Measurements from ENCODE around the gene MGST3.
A peak's percentile ranks its signal among the peaks of the same experiment; 100 is the strongest.
"Not testable (repeated sequence)": the region's sequence is repeated elsewhere in the genome, so short reads cannot be mapped to it uniquely, and the experiment has no call there.

Gene MGST3

DNA sequence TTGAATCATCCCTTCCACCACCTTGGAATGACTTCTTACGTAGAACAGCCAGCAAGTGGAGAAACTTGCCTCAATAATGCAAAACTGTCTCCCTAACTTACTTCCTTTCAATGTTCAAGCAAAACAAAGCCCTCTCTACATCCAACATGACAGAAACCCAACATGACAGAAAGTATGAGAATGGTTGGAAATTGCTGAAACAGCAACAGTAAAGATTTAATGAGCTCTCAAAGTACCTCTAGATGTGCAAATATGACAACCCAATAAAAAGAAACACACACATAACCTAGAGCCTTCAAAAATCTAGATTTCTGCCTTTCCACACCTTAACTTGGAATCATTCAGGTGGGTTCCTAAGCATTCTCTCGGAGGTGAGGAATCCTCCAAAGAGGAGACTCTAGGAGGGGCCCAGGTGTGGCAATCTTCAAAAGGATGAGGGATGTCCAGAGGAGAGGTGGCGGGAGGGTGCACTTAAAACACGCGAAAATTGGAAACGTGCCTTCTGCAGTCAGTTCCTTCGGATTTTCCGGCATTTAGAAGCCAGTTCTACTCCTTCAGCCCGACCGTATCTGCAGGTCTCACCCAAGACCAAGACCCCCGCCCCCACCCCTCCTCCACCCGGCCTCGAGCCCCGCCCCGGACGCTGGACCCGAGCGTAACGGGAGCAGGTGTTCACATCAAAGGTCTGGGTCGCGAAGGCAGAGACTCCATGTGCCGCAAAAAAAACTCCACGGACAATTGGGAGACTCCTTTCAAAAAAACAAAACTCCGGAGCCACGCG lies 996 bp upstream of the MGST3 start:
- DNase-seq (ENCODE audit: low read depth): no peak

DNA sequence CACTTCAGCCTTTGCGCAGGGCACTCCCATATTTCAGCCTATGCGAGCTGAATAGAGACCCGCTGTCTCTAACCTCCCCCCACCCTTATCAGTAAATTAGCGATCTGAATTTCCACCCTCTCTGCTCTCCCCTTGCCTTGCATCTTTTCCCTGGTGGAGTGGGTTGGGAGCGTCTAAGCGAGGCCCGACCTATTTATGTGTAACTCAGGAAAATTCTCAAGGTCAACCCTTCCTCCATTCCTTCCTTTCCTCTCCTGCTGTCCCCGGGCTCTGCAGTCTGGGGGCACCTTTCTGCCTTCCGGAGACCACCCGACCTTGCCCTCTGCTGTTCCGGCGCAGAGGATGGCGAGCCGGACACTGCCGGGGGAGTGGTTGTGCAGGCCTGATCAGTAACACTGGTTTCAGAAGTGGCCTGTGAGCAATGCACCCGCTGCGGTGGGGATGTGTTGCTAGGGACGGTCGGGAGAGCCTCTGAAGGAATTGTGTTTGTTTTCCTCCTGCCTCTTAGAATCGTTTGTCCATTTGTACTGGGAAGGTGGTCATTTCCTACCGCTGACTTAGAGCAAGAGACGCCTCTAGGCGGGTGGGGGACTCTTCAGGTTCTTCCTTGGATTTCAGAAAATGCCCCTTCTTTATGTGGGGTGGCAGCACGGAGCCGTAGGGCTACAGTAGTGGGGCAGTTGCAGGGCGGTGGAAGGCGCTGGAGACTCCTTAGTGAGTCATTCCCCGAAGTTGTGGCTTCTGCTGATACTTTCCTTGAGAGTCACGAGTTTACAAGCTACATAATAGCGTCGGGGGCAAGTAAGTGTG lies 513 bp downstream of the MGST3 start:
- DNase-seq (ENCODE audit: low read depth): peak; percentile 13

DNA sequence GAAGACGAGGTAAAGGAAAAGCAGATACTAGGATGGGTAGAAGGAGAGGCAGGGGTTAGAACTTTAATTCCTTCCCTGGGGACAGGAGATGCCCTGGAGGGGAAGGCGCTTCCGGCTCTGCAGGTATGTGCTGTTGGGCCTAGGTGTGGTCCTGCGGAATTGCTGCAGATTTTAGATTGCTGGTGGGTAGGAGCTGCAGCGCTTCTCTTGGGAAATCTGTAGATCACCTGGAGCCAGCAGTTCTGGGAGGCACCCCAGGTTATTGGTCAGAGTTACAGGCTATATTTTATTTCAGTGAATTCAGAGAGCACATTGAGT lies 1.1 kb downstream of the MGST3 start:
- no peak for DNase-seq (ENCODE audit: low read depth)

DNA sequence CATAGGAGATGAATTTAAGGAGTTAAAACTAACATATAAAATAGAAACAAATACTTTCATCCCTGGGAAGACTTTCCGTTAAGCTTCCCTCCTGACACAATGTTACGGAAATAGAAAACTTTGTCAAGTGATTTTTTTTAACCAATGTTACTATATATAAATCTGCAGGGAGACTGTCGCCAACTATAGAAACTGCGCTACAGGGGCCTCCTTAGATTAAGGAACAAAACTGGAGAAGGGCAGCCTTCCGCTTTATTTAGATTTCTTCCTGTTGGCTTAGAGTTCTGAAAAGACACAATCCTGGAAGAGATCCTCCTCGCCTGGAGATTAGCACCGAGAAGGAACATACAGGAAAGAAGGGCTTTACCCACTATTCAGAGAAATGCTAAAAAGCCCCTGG lies 1.5 kb downstream of the MGST3 start:
- no peak for DNase-seq (ENCODE audit: low read depth)

DNA sequence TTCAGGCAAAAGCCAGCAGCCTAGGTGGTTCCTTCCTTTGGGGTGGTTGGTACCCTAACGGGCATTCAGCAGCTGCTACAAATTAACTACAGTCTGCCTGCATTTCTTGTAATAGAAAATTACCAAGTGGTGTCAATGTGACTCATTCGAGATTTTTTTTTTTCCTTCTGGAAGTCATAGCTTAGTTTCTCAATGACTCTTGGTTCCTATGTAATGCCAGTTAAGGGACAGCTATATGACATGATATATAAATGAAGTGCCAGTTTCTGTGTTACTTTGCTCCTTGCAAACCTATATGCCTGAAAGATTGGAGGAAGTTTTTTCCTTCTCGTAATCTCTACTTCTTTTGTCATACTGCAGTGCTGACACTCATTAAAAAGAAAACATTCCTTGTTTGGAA lies 2.6 kb downstream of the MGST3 start:
- DNase-seq (ENCODE audit: low read depth): no peak

DNA sequence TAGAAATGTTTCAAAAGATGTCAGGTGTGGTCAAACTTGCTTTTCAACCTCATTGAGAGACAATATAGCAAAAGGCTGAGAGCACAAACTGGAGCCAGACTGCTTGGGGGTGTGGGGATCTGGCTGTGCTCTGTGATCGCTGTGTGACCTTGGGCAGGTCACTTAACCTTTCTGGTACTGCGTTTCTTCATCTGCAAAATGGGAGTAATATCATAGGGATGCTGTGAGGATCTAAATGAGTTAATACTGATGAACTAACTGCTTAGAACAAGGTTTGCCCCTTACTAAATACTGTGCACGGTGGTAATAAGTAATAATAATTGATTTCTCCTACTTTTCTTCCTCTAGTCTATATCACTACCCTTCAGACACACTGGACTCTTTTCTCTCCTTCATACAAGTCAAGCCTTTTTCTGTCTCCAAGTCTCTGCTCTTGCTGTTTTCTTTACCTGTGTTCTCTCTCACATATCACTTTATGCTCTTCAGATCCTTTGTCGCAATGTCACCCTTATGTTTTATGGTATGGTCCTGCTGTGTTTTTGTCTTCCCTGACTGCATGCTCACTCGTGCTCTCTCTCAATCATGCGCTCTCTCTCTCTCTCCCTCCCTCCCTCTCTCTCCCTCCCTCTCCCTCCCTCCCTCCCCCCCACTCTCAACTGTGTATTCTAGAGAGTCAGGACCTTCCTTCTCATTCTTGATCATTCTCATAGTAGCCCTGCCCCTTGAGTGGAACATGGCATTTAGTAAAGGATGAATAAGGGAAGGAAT lies 3.3 kb downstream of the MGST3 start:
- no peak for DNase-seq (ENCODE audit: low read depth)

DNA sequence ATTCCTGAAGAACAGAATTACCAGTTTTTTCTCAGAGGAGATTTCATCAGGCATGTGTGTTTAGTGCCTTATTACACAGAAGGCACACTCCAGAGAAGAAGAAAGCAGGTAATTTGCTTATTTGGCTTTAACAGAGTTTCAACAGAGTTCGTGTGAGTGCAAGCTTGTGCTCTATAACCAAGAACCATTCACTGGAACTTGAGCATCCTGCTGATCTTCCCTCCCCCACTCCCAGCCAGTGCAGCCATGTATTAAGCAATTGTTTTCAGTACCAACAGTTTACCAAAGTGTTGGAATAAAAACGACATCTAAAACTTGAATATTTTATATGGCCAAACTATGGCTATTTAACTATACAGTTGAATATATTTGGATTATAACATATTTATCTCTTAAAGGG lies 4.3 kb downstream of the MGST3 start:
- DNase-seq (ENCODE audit: low read depth): no peak

DNA sequence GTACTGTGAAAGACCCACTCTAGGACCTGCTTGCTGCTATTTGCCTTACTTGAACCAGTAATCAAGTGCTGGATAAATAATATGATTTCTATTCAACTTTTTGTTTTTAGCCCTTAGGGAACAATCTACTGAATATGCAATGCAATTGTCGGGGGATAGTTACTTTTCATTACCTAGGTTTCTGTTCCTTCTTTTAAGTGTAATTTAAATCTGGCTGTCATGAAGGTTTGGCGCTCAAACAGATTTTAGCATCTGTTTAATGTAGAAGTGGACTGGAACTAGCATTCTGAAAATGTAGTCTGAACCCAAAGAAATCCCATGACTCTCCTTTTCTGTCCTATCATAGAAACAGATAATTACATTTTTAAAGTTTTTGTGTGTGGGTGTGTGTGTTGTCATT lies 4.8 kb downstream of the MGST3 start:
- DNase-seq (ENCODE audit: low read depth): no peak

DNA sequence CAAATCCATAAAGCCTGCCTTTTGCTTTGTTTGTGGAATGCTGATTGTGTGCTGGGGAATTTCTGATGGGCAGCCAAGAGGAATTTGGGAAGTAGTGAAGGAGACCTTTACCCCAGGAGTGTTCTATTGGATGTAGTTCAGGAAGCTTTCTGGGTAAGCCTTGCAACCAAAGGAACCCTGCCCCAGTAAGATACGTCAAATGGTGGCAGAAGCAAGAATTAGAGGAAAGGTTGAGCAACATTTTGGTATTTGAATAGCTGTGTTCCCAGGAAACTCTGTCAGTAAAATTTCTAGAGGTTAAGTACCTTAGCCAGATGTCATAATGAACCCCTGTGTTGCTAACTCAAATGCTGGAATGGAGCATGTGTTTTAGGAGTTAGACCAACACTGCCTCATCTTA lies 6.4 kb downstream of the MGST3 start:
- no peak for DNase-seq (ENCODE audit: low read depth)

DNA sequence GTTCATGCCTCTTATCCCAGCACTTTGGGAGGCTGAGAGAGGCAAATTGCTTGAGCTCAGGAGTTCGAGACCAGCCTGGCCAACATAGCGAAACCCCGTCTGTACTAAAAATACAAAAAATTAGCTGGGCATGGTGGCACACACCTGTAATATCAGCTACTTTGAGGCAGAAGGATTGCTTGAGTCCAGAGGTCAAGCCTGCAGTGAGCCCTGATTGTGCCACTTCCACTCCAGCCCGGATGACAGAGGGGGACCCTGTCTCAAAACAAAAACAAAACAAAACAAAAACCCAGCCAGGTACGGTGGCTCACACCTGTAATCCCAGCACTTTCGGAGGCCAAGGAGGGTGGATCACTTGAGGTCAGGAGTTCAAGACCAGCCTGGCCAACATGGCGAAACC lies 7.2 kb downstream of the MGST3 start:
- DNase-seq (ENCODE audit: low read depth): not testable (repeated sequence)

DNA sequence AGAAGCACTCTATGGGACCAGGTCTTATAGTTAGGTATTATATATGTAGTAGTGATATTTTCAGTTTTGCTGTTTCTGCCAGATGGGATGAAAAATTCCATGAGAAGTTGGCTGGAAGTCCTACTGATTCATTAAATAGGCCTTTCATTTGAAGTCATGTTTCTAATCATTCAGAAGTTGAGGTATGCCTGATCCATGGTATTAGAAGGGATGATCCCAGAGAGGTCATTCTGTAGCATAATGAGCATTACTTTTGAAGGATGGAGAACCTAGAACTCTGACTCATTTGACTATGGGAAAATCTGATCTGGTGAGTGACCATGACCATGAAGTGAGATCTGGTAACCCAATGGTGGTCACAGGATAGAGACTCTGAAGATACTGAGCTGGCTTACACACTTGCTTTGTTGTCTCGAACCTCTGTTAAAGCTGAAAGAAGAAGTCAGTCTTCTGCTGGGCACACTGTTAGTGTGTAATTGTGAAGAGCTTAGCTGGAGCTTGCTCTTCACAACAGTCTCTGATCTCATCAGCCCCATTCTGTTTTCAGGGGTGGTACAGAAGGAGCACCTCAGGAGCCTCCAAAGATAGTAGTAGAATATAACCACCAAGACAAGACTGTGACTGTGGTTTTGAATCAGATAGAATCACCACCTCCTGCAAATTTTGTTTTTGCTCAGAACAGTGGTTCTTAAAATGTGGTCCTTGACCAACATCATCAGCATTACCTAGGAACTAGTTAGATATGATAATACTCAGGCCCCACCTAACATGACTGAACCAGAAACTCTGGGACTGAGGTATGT lies 9.0 kb downstream of the MGST3 start:
- no peak for DNase-seq (ENCODE audit: low read depth)

DNA sequence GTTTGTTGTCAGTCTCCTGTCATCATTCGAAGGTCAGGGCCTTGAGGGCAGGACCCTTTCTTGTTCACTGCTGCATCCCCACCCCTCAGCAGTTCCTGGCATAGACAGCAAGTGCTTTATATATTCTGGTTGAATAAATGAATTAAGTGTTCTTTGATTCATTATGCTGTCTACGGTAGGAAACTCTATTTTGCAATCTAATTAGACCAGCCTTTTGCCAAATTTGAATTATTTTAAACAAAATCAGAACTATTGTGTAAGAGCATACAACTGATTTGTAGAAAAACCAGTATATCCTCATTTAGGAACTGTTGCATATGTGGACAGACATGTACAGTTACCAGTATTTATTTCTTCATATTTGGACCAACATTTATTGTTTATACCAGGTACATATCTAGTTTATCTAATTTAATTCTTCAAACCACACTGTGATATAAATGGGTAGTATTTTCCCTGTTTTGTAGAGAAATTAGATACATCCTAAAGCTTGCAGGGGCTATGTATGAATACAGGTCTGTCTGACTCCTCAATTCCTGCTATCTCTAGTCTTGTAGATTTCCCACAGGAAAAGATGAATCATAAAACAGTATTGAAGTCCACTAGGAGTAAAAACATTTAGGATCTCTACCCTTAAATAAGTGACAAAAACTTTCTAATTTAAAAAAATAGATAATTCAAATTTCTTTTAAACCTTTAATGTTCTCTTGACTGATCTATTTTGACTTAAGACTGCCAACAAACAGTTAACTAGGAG lies 10.4 kb downstream of the MGST3 start:
- DNase-seq (ENCODE audit: low read depth): no peak

DNA sequence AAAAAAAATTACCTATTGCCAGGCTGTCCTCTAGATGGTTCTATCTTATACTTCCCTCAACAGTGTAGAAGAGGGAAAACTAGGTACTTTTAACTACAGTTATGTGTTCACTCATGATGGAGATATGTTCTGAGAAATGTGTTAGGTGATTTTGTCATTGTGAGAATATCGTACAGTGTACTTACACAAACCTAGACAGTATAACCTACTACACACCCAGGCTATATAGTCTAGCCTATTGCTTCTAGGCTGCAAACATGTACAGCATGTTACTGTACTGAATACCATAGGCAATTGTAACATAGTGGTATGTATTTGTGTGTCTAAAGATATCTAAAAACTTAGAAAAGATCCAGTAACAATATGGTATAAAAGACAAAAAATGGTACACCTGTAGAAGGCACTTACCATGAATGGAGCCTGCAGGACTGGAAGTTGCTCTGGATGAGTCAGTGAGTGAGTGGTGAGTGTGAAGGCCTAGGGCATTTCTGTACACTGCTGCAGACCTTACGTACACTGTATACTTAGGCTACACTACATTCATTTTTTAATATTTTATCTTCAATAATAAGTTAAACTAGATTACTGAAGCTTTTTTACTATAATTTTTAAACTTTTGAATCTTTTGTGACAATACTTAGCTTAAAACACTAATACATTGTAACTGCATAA lies 13.2 kb downstream of the MGST3 start:
- no peak for DNase-seq (ENCODE audit: low read depth)

DNA sequence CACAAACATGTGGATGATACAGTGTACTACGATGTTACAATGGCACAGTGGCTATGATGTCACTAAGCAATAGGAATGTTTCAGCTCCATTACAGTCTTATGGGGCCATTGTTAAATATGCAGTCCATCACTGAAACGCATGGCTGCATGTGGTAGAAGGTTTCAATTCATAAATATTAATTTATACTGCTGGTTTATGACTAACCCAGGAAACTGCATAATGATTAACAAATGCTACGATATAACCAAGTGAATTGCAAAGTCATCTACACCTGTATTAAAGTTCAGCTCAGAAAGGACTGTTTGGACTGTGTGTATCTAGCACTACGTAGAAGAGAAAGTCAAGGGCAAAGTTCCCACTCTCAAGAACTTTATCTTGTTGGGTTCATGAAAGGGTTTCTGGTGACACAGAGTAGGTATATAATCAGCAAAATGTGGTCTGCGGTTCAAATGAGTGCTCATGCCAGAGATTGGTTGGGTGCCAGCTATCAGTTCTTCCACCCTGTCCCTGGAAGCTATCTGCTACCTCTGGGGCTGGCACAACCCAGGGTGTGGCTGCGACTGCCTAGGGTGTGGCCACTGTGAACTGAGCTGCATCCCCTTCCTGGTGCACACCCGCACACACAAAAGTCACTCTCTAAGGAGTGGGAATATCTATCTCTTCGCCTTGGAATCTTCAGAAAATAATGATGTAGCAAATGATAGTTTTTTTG lies 14.8 kb downstream of the MGST3 start:
- DNase-seq (ENCODE audit: low read depth): no peak

DNA sequence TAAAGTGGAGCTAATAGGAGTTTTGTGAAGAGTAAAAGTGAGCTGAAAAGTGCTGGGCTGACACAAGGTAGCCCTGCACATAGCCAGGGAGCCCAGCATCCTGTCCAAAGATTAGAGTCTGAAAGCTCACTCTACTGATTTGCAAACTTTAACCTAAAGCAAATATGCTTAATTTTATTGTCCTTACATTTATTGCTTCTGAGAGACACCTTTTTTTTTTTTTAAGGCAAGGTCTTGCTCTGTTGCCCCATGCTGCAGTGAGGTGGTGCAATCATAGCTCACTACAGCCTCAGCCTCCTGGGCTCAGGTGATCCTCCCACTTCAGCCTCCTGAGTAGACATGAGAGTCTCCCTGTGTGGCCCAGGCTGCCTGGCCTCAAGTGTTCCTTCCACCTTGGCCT lies 16.5 kb downstream of the MGST3 start:
- DNase-seq (ENCODE audit: low read depth): no peak

DNA sequence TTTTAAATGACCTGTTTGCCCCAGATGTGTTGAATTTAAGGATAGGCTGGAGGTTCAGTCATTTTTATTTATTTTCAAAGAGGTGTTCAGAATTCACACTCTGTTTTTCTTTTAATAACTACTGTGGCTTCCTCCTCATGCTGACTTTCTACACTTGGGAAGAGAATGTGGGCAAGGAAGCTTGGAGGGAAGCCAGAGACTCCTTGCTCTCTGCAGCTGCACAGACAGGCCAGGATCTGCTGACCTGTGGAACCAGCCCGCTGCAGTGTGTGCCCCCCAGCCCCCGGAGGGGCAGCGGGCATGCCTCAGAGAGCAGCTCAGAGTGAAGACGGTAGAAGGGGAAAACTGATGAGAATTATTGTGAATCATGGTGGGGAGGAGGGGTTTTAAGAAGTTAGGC lies 16.9 kb downstream of the MGST3 start:
- DNase-seq (ENCODE audit: low read depth): no peak

DNA sequence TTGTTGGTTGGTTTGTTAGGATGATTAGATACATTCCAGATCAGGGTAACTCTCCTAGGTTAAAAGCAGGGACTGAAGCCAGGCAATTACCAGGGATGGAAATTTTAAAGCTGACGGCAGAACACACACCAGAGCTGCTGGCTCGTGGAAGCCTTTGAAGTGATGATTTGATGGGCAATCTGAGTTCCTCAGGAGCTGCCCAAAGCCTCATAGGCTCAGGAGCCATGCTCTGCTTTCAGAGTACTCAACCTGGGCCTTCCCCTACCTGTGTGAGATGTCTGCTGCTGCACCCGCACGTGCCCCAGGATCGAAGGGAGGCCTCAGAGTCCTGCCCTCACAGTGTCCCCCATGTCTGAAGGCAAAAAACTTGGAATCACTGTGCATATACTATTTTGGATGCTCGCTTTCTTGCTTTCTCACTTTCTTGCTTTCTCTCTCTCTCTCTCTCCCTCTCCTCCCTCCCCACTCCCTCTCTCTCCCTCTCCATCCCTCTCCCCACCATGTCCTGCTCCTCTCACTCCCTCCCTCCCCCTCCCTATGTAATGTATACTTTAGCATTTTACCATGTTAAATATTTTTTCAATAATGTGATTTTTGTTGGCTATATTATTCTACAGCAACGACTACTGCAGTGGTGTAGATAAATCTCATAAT lies 18.0 kb downstream of the MGST3 start:
- DNase-seq (ENCODE audit: low read depth): no peak

DNA sequence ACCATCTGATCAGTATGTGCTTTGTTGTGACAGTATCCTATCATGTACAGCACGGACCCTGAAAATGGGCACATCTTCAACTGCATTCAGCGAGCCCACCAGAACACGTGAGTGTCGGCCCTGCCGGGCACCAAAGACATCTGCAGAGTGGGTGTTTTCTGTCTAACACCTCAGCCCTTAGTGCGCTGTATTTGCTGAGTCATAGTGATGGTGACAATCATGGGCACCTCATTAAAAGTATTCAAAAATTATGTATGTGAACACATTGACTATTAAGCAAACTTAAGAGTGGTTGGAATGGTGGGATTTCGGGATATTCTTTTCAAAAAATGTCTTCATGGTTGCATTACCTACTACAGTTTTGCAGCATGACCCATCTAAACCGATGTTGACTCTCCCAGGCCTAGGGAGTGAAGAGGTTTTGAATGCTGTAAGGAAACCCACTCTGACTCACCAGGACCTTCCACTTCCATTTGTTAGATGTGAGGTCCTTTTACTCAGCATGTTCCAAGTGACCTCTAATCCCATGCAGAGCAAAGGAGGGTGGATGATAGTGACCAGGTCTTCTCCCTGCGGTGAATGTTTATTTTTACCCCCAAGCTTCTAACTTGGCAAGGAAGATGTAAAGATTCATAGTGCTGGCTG lies 20.1 kb downstream of the MGST3 start:
- no peak for DNase-seq (ENCODE audit: low read depth)

Data from stimulated activated CD8-positive, alpha-beta memory T cell treated with anti-CD3 and anti-CD28 coated beads, Interleukin-12 subunit alpha, Interleukin-12 subunit beta, amount 100 ng/mL, for 4 hours (primary cell).